PC-3 (cell line): ENCODE measurements around the gene EHMT1.

Source experiments
- EZH2 ChIP-seq: fragments of 300-600 bp; sonication (generic); IDR thresholded peaks from one replicate; pipeline ENCODE4 v1.6.1; 2017; ENCODE audit warnings: antibody characterized with exemption, mild to moderate bottlenecking, low read length; ENCODE audit not compliant: unreplicated experiment
- EZH2phosphoT487 ChIP-seq: fragments of 300-600 bp; sonication (generic); IDR thresholded peaks from 2 replicates; pipeline ENCODE4 v1.6.1; 2018; ENCODE audit warnings: mild to moderate bottlenecking, antibody characterized with exemption, low read length, borderline replicate concordance
- TF ChIP-seq, protein P1 (sequence below): fragments of 300-600 bp; sonication (generic); conservative IDR thresholded peaks from 2 replicates; pipeline ENCODE4 v1.5.1; 2017; ENCODE audit warnings: antibody characterized with exemption, low read depth, mild to moderate bottlenecking, low read length

- TF ChIP-seq, protein P1, sequence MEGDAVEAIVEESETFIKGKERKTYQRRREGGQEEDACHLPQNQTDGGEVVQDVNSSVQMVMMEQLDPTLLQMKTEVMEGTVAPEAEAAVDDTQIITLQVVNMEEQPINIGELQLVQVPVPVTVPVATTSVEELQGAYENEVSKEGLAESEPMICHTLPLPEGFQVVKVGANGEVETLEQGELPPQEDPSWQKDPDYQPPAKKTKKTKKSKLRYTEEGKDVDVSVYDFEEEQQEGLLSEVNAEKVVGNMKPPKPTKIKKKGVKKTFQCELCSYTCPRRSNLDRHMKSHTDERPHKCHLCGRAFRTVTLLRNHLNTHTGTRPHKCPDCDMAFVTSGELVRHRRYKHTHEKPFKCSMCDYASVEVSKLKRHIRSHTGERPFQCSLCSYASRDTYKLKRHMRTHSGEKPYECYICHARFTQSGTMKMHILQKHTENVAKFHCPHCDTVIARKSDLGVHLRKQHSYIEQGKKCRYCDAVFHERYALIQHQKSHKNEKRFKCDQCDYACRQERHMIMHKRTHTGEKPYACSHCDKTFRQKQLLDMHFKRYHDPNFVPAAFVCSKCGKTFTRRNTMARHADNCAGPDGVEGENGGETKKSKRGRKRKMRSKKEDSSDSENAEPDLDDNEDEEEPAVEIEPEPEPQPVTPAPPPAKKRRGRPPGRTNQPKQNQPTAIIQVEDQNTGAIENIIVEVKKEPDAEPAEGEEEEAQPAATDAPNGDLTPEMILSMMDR: no peak
- TF ChIP-seq EZH2 (no peak), EZH2phosphoT487 (no peak)
Observed at GRCh38 chr9:137626464-137626863, 7.7 kb downstream of the EHMT1 start.
